ENCODE data around the gene GTF2H2.
"Not testable (repeated sequence)": the region's sequence is repeated elsewhere in the genome, so short reads cannot be mapped to it uniquely, and the experiment has no call there.

The GTF2H2 gene

DNA sequence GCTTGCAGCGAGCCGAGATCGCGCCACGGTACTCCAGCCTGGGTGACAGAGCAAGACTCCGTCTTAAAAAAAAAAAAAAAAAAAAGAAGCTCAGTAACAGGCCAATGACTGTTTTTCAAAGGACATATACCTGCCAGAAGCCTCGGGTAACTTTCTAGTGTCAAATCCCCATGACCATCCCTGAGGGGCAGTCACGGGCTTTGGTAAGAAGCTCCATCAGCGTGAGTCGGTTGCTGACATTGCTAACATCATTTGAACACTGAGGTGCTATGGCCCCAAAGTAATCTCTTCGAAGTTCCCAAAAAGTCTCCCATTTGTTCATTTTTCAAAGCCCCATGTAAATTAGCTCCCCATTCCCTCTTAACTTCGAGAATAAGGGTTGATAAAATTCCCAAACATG, 53.9 kb downstream of the GTF2H2 start:
- Histone ChIP-seq H3K4me3 (ENCODE audit: low read depth in 1 of 2, low read length in 2 of 2) (no peak overlapping the region), H3K36me3 (ENCODE audit: control insufficient read depth in 1 of 2, insufficient read depth in 2 of 2, low read length in 2 of 2) (no peaks in the 10 kb centered on the region), H3K9me3 (ENCODE audit: control insufficient read depth in 1 of 2, low read length in 2 of 2) (no peaks in the 10 kb centered on the region), H3K4me1 (ENCODE audit: control insufficient read depth in 1 of 2, insufficient read depth in 2 of 2, low read length in 2 of 2) (no peaks in the 10 kb centered on the region), H3K9ac (ENCODE audit: low read depth in 1 of 2, low read length in 2 of 2) (no peak overlapping the region), H3K27ac (ENCODE audit: low read depth, low read length) (no peak overlapping the region), H3K27me3 (ENCODE audit: control insufficient read depth in 1 of 2, insufficient read depth in 2 of 2, low read length in 2 of 2) (no peaks in the 10 kb centered on the region)

- Histone ChIP-seq H3K36me3 (ENCODE audit: control insufficient read depth in 1 of 2, insufficient read depth in 2 of 2, low read length in 2 of 2) (no peaks in the 10 kb centered on the region), H3K4me3 (ENCODE audit: low read depth in 1 of 2, low read length in 2 of 2) (no peak overlapping the region), H3K27ac (ENCODE audit: low read depth, low read length) (no peak overlapping the region), H3K9ac (ENCODE audit: low read depth in 1 of 2, low read length in 2 of 2) (no peak overlapping the region), H3K9me3 (ENCODE audit: control insufficient read depth in 1 of 2, low read length in 2 of 2) (no peaks in the 10 kb centered on the region), H3K4me1 (ENCODE audit: control insufficient read depth in 1 of 2, insufficient read depth in 2 of 2, low read length in 2 of 2) (no peaks in the 10 kb centered on the region), H3K27me3 (ENCODE audit: control insufficient read depth in 1 of 2, insufficient read depth in 2 of 2, low read length in 2 of 2) (no peaks in the 10 kb centered on the region)
These were observed 56.2 kb downstream of the GTF2H2 start for GRCh38 chr5:71011194-71011792.

- H3K27ac ChIP-seq (ENCODE audit: low read depth, low read length); H3K36me3 ChIP-seq (ENCODE audit: control insufficient read depth in 1 of 2, insufficient read depth in 2 of 2, low read length in 2 of 2); H3K4me1 ChIP-seq (ENCODE audit: control insufficient read depth in 1 of 2, insufficient read depth in 2 of 2, low read length in 2 of 2); H3K27me3 ChIP-seq (ENCODE audit: control insufficient read depth in 1 of 2, insufficient read depth in 2 of 2, low read length in 2 of 2); H3K9me3 ChIP-seq (ENCODE audit: control insufficient read depth in 1 of 2, low read length in 2 of 2); H3K9ac ChIP-seq (ENCODE audit: low read depth in 1 of 2, low read length in 2 of 2); H3K4me3 ChIP-seq (ENCODE audit: low read depth in 1 of 2, low read length in 2 of 2): not testable (repeated sequence)
These were observed 60.5 kb downstream of the GTF2H2 start for GRCh38 chr5:71006983-71007382.
